ENCODE measurements around the gene DCDC2C. TPM values are rescaled to one million over a fixed set of nuclear protein-coding genes. Genes with fewer than 3 reads are reported as not detected.

DCDC2C gene
- total RNA-seq, 1 donor from 2014 or later: not detected

DNA sequence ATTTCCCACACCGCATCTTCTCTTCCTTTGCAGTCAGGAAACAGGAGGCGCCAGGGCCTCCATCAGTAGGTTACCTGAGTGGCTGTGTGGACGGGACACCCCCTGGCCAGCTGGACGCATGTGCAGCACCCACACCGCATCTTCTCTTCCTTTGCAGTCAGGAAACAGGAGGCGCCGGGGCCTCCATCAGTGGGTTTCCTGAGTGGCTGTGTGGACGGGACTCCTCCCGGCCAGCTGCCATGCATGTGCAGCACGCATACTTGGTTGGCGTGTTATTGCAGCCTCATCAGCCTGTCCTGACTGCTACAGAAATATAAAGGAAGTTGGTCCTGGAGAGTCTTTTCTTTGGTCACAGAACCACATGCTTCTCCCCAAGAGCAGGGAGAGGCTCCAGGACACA is 74.6 kb downstream of the DCDC2C start:
- intact Hi-C loops (cut with DNase I): no loop called here
- TF ChIP-seq, protein P1, sequence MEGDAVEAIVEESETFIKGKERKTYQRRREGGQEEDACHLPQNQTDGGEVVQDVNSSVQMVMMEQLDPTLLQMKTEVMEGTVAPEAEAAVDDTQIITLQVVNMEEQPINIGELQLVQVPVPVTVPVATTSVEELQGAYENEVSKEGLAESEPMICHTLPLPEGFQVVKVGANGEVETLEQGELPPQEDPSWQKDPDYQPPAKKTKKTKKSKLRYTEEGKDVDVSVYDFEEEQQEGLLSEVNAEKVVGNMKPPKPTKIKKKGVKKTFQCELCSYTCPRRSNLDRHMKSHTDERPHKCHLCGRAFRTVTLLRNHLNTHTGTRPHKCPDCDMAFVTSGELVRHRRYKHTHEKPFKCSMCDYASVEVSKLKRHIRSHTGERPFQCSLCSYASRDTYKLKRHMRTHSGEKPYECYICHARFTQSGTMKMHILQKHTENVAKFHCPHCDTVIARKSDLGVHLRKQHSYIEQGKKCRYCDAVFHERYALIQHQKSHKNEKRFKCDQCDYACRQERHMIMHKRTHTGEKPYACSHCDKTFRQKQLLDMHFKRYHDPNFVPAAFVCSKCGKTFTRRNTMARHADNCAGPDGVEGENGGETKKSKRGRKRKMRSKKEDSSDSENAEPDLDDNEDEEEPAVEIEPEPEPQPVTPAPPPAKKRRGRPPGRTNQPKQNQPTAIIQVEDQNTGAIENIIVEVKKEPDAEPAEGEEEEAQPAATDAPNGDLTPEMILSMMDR (IDR thresholded peaks at IDR 0.05): no peak

DNA sequence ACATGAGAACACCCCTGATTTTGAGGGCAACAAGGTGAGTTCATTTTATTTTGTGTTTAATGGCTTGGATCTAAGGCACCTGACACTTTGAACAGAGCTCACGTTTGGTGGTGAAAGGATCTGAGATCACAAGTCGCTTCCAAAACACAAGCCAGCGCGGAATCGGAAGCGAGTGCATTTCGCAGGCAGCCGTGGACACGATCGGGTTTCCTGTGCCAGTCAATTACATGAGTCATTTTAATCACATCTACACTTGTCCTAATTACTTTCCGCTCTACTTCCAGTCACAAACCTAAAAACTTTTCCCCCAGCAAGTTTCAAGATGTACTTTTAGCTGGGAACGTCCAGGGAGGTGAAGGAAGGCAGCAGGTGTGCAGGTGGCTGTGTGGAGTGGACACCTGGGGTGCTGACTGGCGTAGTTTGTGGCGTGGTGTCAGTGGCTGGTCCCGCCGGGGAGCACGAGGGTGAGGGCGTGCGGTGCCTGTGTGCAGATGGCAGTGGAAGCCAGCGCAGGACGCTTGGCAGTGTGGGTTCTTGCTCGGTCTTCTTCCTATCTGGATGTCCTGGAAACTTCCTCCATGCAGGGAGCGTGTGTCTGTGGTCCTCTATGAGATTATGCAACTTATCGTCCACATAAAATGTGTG is 75.6 kb downstream of the DCDC2C start:
- no peak for DNase-seq
- no peak overlapping the region for H3K4me3 ChIP-seq
- no peaks in the 10 kb centered on the region for H3K9me3 ChIP-seq

More for the DNA sequence above, 74.6 kb downstream of the DCDC2C start:
- no peaks in the 10 kb centered on the region for H3K36me3 ChIP-seq
- no peak overlapping the region for H3K27ac ChIP-seq
- no peaks in the 10 kb centered on the region for H3K4me1 ChIP-seq
- H3K4me3 ChIP-seq: no peak overlapping the region
- DNase-seq (no peak), ATAC-seq (no peak)
- H3K27me3 ChIP-seq: peaks cover 3% of the 10 kb centered on the region
- H3K9me3 ChIP-seq: no peaks in the 10 kb centered on the region

DNA sequence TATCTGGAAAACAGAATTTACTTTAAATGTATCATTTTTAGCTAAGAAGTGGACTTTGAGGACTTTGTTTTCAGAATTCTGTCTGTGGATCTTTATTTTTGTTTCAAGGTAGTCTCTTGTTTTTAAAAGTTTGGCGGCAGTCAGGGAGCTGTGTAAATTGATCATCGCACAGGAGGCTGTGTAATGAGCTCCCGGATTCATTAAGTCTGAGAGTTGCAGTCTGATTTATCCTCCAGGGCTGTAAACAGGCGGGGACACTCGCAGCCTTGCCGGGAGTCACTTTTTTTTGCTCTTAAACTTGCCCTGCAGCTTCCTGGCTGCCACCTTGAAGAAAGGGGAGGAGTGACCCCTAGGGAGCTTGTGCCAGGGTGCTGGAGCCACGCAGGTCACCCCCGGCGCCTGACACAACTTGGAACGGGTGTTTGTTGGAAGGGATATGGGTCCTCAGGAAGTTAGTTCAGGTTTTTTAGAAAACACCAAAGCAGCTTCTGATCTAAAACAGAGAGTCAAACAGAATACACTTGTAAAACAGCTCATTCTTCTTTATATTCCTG is 76.2 kb downstream of the DCDC2C start:
- no peak for ATAC-seq
- Histone ChIP-seq H3K27me3 (no peaks in the 10 kb centered on the region), H3K9me3 (no peaks in the 10 kb centered on the region), H3K4me1 (no peaks in the 10 kb centered on the region), H3K4me3 (no peak overlapping the region), H3K36me3 (no peaks in the 10 kb centered on the region), H3K27ac (no peak overlapping the region)
- no peak for DNase-seq
- intact Hi-C loops (cut with DNase I): no loop called here
- TF ChIP-seq, protein P1 (IDR thresholded peaks at IDR 0.05): no peak

More for the DNA sequence above, 75.6 kb downstream of the DCDC2C start:
- Histone ChIP-seq H3K27ac (no peak overlapping the region), H3K27me3 (peaks cover 3% of the 10 kb centered on the region), H3K36me3 (no peaks in the 10 kb centered on the region), H3K4me1 (no peaks in the 10 kb centered on the region)
- TF ChIP-seq, protein P1 (IDR thresholded peaks at IDR 0.05): no peak
- intact Hi-C loops (cut with DNase I): no loop called here
- no peak for ATAC-seq

DNA sequence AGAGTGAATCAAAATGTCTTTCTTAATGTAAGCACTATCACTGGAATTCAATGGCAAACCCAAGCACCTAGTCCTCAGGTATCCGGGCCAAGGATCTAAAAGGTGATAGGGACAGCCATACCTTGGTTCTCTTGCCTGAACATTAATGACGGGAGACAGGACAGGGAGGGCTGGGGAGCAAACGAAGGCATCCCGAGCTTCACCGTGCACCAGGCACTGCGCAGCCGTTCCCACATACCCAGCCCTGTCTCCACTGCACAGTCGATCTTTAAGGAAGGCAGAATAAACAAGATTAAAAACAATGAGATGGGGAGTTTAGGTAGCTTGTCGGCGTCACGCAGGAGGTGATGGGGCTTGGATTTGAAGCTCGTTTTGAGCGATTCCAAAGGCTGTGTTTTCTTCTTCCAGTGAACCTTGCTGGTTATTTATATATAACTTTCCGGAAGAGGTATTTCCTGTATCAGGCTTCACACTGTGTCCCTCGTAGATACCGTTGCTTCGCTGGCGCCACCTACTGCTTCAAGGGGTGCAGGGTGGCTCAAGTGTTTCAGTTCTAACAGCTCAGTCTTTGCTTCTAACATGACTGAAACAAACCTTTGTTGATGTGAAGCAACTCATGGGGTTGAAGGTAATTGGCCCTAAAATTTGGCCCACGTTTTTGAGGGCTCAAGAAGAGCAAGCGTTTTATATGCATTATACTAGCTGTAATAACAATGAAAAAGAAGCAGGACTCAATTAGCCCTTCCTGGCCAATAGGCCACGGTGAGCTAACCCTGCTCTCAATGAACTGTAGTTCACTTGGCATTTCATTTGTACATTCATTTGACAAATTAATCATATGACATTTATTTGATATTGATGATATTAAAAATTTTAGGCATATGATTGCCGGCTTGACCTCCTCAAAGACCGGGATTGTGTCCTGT is 77.4 kb downstream of the DCDC2C start:
- Histone ChIP-seq H3K4me1 (no peaks in the 10 kb centered on the region), H3K4me3 (no peak overlapping the region), H3K36me3 (no peaks in the 10 kb centered on the region), H3K27ac (no peak overlapping the region), H3K9me3 (no peaks in the 10 kb centered on the region), H3K27me3 (no peaks in the 10 kb centered on the region)
- peak; percentile 89 for ATAC-seq
- TF ChIP-seq, protein P1 (IDR thresholded peaks at IDR 0.05): peak; percentile 72
- DNase-seq: peak; percentile 77
- intact Hi-C loops (cut with DNase I): no loop called here

DNA sequence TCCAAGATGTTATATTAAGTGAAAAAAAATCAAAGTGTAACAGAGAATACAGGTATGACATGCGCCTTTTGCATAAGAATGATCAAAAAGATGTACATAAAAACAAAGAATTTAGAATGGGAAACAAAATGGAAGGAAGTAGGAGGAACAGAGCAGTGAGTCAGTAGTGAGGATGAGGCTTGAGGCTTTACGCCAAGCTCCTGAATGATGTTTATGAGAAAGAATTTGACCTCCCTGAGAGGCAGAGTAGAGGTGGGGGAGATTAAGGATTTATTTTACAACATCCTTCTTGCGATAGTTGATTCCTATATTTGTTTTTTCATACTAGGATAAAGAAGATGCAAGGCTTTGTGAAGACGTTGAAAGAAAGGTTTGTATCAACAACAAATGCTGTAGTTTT is 81.4 kb downstream of the DCDC2C start:
- DNase-seq (no peak), ATAC-seq (no peak)
- Histone ChIP-seq H3K36me3 (no peaks in the 10 kb centered on the region), H3K4me3 (no peak overlapping the region), H3K27me3 (no peaks in the 10 kb centered on the region), H3K27ac (no peak overlapping the region), H3K9me3 (no peaks in the 10 kb centered on the region), H3K4me1 (no peaks in the 10 kb centered on the region)
- intact Hi-C loops (cut with DNase I): no loop called here
- TF ChIP-seq, protein P1 (IDR thresholded peaks at IDR 0.05): no peak

Data from upper lobe of right lung (tissue), 1 donor.